Liver (tissue), 9 donors: Measurements from ENCODE around the gene POU6F2. TPM values are rescaled to one million over a fixed set of nuclear protein-coding genes. Genes with fewer than 3 reads are reported as not detected.

Experiments
- DNase-seq: peaks from one replicate; pipeline ENCODE4 v3.0.0-alpha.2; 2017; ENCODE audit warnings: low spot score
- H3K27ac ChIP-seq, 2 donors: one replicate each; pipeline ENCODE4 v1.7.0; 2013; ENCODE audit warnings: inconsistent platforms in 2 of 2, low read length in 2 of 2, control low read depth in 1 of 2, low read depth in 1 of 2, mild to moderate bottlenecking in 1 of 2
- H3K27me3 ChIP-seq, 4 donors: one replicate each; pipeline versions ENCODE4 v1.6.1 to v1.7.0; 2013; ENCODE audit warnings: low read length in 3 of 4, inconsistent platforms in 1 of 4, mild to moderate bottlenecking in 1 of 4, moderate library complexity in 1 of 4; ENCODE audit not compliant: control insufficient read depth in 4 of 4, insufficient read depth in 4 of 4
- H3K36me3 ChIP-seq, 4 donors: one replicate each; pipeline versions ENCODE4 v1.6.1 to v1.7.0; 2013; ENCODE audit warnings: low read length in 3 of 4, mild to moderate bottlenecking in 3 of 4, low read depth in 1 of 4, moderate library complexity in 1 of 4; ENCODE audit not compliant: control insufficient read depth in 4 of 4, insufficient read depth in 3 of 4
- H3K4me1 ChIP-seq, 4 donors: one replicate each; pipeline versions ENCODE4 v1.6.1 to v1.7.0; 2013; ENCODE audit warnings: low read length in 3 of 4, mild to moderate bottlenecking in 3 of 4, moderate library complexity in 1 of 4; ENCODE audit not compliant: control insufficient read depth in 4 of 4, insufficient read depth in 4 of 4
- H3K4me3 ChIP-seq, 3 donors: one replicate each; pipeline versions ENCODE4 v1.6.1 to v1.7.0; 2013; ENCODE audit warnings: low read length in 3 of 3, control low read depth in 1 of 3, low read depth in 1 of 3, mild to moderate bottlenecking in 1 of 3
- H3K9ac ChIP-seq, 2 donors: one replicate each; pipeline ENCODE4 v1.7.0; 2013; ENCODE audit warnings: low read length in 2 of 2, mild to moderate bottlenecking in 2 of 2, moderate library complexity in 2 of 2, control low read depth in 1 of 2, low read depth in 1 of 2
- H3K9me3 ChIP-seq, 4 donors: one replicate each; pipeline versions ENCODE4 v1.6.1 to v1.7.0; 2013; ENCODE audit warnings: low read length in 3 of 4; ENCODE audit not compliant: control insufficient read depth in 4 of 4
- ATF3 ChIP-seq: IDR thresholded peaks from 2 replicates; pipeline ENCODE4 v1.6.1; 2016; ENCODE audit warnings: antibody characterized with exemption
- CTCF ChIP-seq: fragments of 150-350 bp; IDR thresholded peaks from 2 replicates; pipeline ENCODE4 v1.5.1; 2017; ENCODE audit warnings: improper control_type of control experiment, low read depth, low read length; ENCODE audit not compliant: missing input control
- EGR1 ChIP-seq, 2 donors: IDR thresholded peaks; 2 replicates each; pipeline ENCODE4 v1.6.1; 2016 to 2018; ENCODE audit warnings: antibody characterized with exemption in 2 of 2, low read depth in 2 of 2
- FOXA1 ChIP-seq: IDR thresholded peaks from 2 replicates; pipeline ENCODE4 v1.6.1; 2016; ENCODE audit warnings: antibody characterized with exemption
- FOXA2 ChIP-seq: IDR thresholded peaks from 2 replicates; pipeline ENCODE4 v1.6.1; 2016; ENCODE audit warnings: antibody characterized with exemption
- GABPA ChIP-seq, 2 donors: IDR thresholded peaks in 1 of 2; conservative IDR thresholded peaks in 1 of 2; 2 replicates each; pipeline ENCODE4 v1.6.1; 2016; ENCODE audit warnings: antibody characterized with exemption in 2 of 2, mild to moderate bottlenecking in 1 of 2, moderate library complexity in 1 of 2
- HNF4A ChIP-seq, 2 donors: conservative IDR thresholded peaks; 2 replicates each; pipeline ENCODE4 v1.6.1; 2016; ENCODE audit warnings: antibody characterized with exemption in 2 of 2, mild to moderate bottlenecking in 2 of 2
- HNF4G ChIP-seq: IDR thresholded peaks from 2 replicates; pipeline ENCODE4 v1.6.1; 2016; ENCODE audit warnings: antibody characterized with exemption
- JUND ChIP-seq, 2 donors: IDR thresholded peaks; 2 replicates each; pipeline ENCODE4 v1.6.1; 2016; ENCODE audit warnings: antibody characterized with exemption in 2 of 2
- MAX ChIP-seq: IDR thresholded peaks from 2 replicates; pipeline ENCODE4 v1.6.1; 2016; ENCODE audit warnings: antibody characterized with exemption
- NR2F2 ChIP-seq: IDR thresholded peaks from 2 replicates; pipeline ENCODE4 v1.6.1; 2016; ENCODE audit warnings: antibody characterized with exemption
- RAD21 ChIP-seq, 2 donors: IDR thresholded peaks; 2 replicates each; pipeline ENCODE4 v1.6.1; 2016; ENCODE audit warnings: antibody characterized with exemption in 2 of 2, mild to moderate bottlenecking in 2 of 2
- REST ChIP-seq: IDR thresholded peaks from 2 replicates; pipeline ENCODE4 v1.6.1; 2016; ENCODE audit warnings: antibody characterized with exemption, mild to moderate bottlenecking
- SP1 ChIP-seq: IDR thresholded peaks from 2 replicates; pipeline ENCODE4 v1.6.1; 2018; ENCODE audit warnings: antibody characterized with exemption, mild to moderate bottlenecking
- TAF1 ChIP-seq: conservative IDR thresholded peaks from 2 replicates; pipeline ENCODE4 v1.6.1; 2016; ENCODE audit warnings: antibody characterized with exemption, mild to moderate bottlenecking
- YY1 ChIP-seq: IDR thresholded peaks from 2 replicates; pipeline ENCODE4 v1.6.1; 2016; ENCODE audit warnings: antibody characterized with exemption, mild to moderate bottlenecking
- ZBTB33 ChIP-seq: IDR thresholded peaks from 2 replicates; pipeline ENCODE4 v1.6.1; 2016; ENCODE audit warnings: antibody characterized with exemption
- whole genome bisulfite sequencing: extraction: QIAGEN DNeasy Blood & Tissue Kit; methylation state at CpG from one replicate; pipeline ENCODE4 v1.1.7; 2013; 5-methylcytosine and 5-hydroxymethylcytosine counted together
- polyA plus RNA-seq, 2 donors: library from polyadenylated mRNA; stranded (reverse) in 1 of 2; unstranded in 1 of 2; fragments of 200-250 nt in 1 of 2; fragments of >200 nt in 1 of 2; fragmentation: Nextera tagmentation in 1 of 2; extraction: Ambion mirVana in 1 of 2; gene quantifications; one replicate each; pipeline versions ENCODE4 v1.2.1 to v1.2.3, GENCODE V29; 2013 to 2015
- total RNA-seq, 2 donors: library from RNA; depleted of rRNA; stranded (reverse); fragments of >200 nt; gene quantifications; one replicate each; pipeline ENCODE4 v1.2.3, GENCODE V29; 2014
- donor health status: healthy.
- donor health status: healthy.
- donor health status: healthy.
- donor health status: healthy.
- donor health status: healthy.

POU6F2 gene
- total and polyA plus RNA-seq, 4 donors: under 0.01 to 0.24 (median 0.08) TPM; not detected in 1

GRCh38 chr7:39304178-39304577 is 326.5 kb downstream of the POU6F2 start:
- 68% methylated on average over 6 of the region's 6 CpGs for WGBS
- H3K27me3 ChIP-seq: no peaks in the 10 kb centered on the region
- H3K4me1 ChIP-seq: no peaks in the 10 kb centered on the region
- no peaks in the 10 kb centered on the region for H3K9me3 ChIP-seq
- H3K4me3 ChIP-seq: no peak overlapping the region
- H3K9ac ChIP-seq: no peak overlapping the region
- no peak overlapping the region for H3K27ac ChIP-seq
- TF ChIP-seq HNF4A (conservative IDR thresholded peaks at IDR 0.05) (no peak), ZBTB33 (no peak), FOXA1 (no peak), REST (no peak), CTCF (no peak), SP1 (no peak), HNF4G (no peak), ATF3 (no peak), MAX (no peak), RAD21 (IDR thresholded peaks at IDR 0.05) (no peak), FOXA2 (no peak), GABPA (IDR thresholded peaks at IDR 0.05 in 1 of 2, conservative IDR thresholded peaks at IDR 0.05 in 1 of 2) (no peak), EGR1 (IDR thresholded peaks at IDR 0.05; ENCODE audit: low read depth in 2 of 2) (no peak), TAF1 (no peak), NR2F2 (no peak), JUND (IDR thresholded peaks at IDR 0.05) (no peak), YY1 (no peak)
- H3K36me3 ChIP-seq: no peaks in the 10 kb centered on the region
- DNase-seq: no peak
